A673 (cell line): ENCODE data around the gene KCNG1.

ENCODE experiments used
- EZH2 ChIP-seq: fragments of 200-600 bp; sonication (generic); IDR thresholded peaks from 2 replicates; pipeline ENCODE4 v1.6.1; 2017; ENCODE audit warnings: borderline replicate concordance, low read depth, mild to moderate bottlenecking, mixed read lengths, antibody characterized with exemption, low read length; ENCODE audit not compliant: poor library complexity, severe bottlenecking
- TF ChIP-seq, protein P1 (sequence below): fragments of 300-800, 200-600 bp; sonication (generic); conservative IDR thresholded peaks from 2 replicates; pipeline ENCODE4 v1.5.1; 2017; ENCODE audit warnings: low read depth, mild to moderate bottlenecking, antibody characterized with exemption, low read length, moderate library complexity, mixed read lengths

DNA sequence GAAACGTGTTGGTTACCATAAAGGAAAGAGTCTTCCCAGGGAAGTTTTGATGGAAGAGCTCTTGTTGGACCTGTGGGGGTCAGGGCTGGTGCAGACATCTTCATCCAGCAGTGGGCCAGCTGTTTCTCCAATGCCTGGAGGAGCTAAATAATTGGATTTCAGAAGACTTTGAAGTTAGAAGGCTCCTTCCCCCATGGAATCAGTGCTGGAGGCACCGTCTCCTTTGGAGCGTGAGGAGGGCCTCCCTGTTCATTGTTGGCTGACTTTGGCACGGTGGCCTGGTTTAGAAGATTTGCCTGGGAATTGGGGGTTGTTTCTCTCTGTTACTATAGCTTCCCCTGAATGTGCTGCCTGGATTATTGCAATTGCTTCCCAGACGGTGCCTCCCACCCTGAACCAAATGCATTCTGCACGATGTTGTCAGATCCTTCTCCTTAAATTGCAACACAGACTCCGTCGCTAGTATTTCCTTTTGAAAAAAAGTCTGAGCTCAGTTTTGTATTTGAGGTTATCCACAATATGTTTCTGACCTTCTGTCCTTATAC is 27.7 kb upstream of the KCNG1 start:
- TF ChIP-seq, protein P1, sequence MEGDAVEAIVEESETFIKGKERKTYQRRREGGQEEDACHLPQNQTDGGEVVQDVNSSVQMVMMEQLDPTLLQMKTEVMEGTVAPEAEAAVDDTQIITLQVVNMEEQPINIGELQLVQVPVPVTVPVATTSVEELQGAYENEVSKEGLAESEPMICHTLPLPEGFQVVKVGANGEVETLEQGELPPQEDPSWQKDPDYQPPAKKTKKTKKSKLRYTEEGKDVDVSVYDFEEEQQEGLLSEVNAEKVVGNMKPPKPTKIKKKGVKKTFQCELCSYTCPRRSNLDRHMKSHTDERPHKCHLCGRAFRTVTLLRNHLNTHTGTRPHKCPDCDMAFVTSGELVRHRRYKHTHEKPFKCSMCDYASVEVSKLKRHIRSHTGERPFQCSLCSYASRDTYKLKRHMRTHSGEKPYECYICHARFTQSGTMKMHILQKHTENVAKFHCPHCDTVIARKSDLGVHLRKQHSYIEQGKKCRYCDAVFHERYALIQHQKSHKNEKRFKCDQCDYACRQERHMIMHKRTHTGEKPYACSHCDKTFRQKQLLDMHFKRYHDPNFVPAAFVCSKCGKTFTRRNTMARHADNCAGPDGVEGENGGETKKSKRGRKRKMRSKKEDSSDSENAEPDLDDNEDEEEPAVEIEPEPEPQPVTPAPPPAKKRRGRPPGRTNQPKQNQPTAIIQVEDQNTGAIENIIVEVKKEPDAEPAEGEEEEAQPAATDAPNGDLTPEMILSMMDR = no peak
- TF ChIP-seq EZH2 = no peak
